ENCODE measurements around the gene PLCB1.

- TF ChIP-seq CTCF (IDR thresholded peaks at IDR 0.05 in 2 of 3, conservative IDR thresholded peaks at IDR 0.05 in 1 of 3; ENCODE audit: control insufficient read depth in 2 of 3, extremely low read depth in 1 of 3, insufficient read depth in 1 of 3, low read depth in 3 of 3, low read length in 3 of 3) (no peak), STAT3 (IDR thresholded peaks at IDR 0.05; ENCODE audit: low read depth, low read length) (no peak), CEBPB (IDR thresholded peaks at IDR 0.05; ENCODE audit: borderline replicate concordance in 1 of 2, low read depth in 2 of 2, low read length in 2 of 2) (no peak), EP300 (IDR thresholded peaks at IDR 0.05; ENCODE audit: borderline replicate concordance in 1 of 2, control insufficient read depth in 1 of 2, low read depth in 2 of 2, low read length in 2 of 2) (no peak), POLR2A (IDR thresholded peaks at IDR 0.05; ENCODE audit: low read depth, low read length) (no peak), ZSCAN29 (IDR thresholded peaks at IDR 0.05) (no peak), RAD21 (IDR thresholded peaks at IDR 0.05; ENCODE audit: insufficient read depth, low read depth, low read length) (no peak), RUNX3 (IDR thresholded peaks at IDR 0.05; ENCODE audit: low read length) (no peak)
- TF ChIP-seq, protein P1, sequence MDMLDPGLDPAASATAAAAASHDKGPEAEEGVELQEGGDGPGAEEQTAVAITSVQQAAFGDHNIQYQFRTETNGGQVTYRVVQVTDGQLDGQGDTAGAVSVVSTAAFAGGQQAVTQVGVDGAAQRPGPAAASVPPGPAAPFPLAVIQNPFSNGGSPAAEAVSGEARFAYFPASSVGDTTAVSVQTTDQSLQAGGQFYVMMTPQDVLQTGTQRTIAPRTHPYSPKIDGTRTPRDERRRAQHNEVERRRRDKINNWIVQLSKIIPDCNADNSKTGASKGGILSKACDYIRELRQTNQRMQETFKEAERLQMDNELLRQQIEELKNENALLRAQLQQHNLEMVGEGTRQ (IDR thresholded peaks at IDR 0.05; ENCODE audit: borderline replicate concordance, low read depth, low read length): no peak
Measured at GRCh38 chr20:8393381-8393780, 261.3 kb downstream of the PLCB1 start.
